PC-3 (cell line): ENCODE measurements around the gene KLK15. TPM values are rescaled to one million over a fixed set of nuclear protein-coding genes. Genes with fewer than 3 reads are reported as not detected.
"Not testable (repeated sequence)": the region's sequence is repeated elsewhere in the genome, so short reads cannot be mapped to it uniquely, and the experiment has no call there.

Experiments used
- ATAC-seq: fragments of 200-7000 bp; cut with Tn5 transposase; 2 replicates; pipeline ENCODE4 v1.9.1; 2020; ENCODE audit warnings: mild to moderate bottlenecking, moderate library complexity
- BruUV-seq: library from RNA; stranded (reverse); fragments of 400-500 nt; replicated peaks from 2 replicates; lab custom pipeline; 2021; lab: Mats Ljungman, UMichigan
- CTCF ChIA-PET: fragments of 300-600 bp; sonication (Branson Sonifier 250); formaldehyde crosslinking; loops from one replicate; lab custom pipeline; 2022; ENCODE audit warnings: antibody characterized with exemption; lab: Charles Lee
- POLR2A ChIA-PET: fragments of 300-600 bp; sonication (Branson Sonifier 250); formaldehyde crosslinking; loops from one replicate; lab custom pipeline; 2022; ENCODE audit warnings: antibody characterized with exemption; ENCODE audit not compliant: unreplicated experiment; lab: Charles Lee
- DNase-seq: peaks from one replicate; pipeline ENCODE4 v3.0.0-alpha.2; 2015
- H2AFZ ChIP-seq: fragments of 300-600 bp; sonication (generic); 2 replicates; pipeline ENCODE4 v1.6.0; 2016; ENCODE audit warnings: antibody characterized with exemption, low read length
- H3F3A ChIP-seq: fragments of 300-600 bp; sonication (generic); one replicate; pipeline ENCODE4 v1.6.0; 2017; ENCODE audit warnings: antibody characterized with exemption, low read length, control low read depth, mild to moderate bottlenecking; ENCODE audit not compliant: unreplicated experiment
- H3K27ac ChIP-seq: fragments of 300-600 bp; sonication (generic); 2 replicates; pipeline ENCODE4 v1.5.1; 2016; ENCODE audit warnings: mild to moderate bottlenecking, low read length
- H3K27me3 ChIP-seq: fragments of 300-600 bp; sonication (generic); 2 replicates; pipeline ENCODE4 v1.6.1; 2016; ENCODE audit warnings: low read length, mixed read lengths
- H3K36me3 ChIP-seq: fragments of 300-600 bp; sonication (generic); 2 replicates; pipeline ENCODE4 v1.6.1; 2016; ENCODE audit warnings: low read depth, mixed run types, low read length, mixed read lengths
- H3K4me1 ChIP-seq: fragments of 300-600 bp; sonication (generic); 2 replicates; pipeline ENCODE4 v1.5.1; 2016; ENCODE audit warnings: low read length; ENCODE audit not compliant: insufficient read depth
- H3K4me2 ChIP-seq: fragments of 300-600 bp; sonication (generic); 2 replicates; pipeline ENCODE4 v1.6.0; 2016; ENCODE audit warnings: low read length
- H3K4me3 ChIP-seq: fragments of 300-600 bp; sonication (generic); 2 replicates; pipeline ENCODE4 v1.5.1; 2016; ENCODE audit warnings: mild to moderate bottlenecking, low read length, mixed read lengths
- H3K79me2 ChIP-seq: fragments of 300-600 bp; sonication (generic); 2 replicates; pipeline ENCODE4 v1.6.1; 2017; ENCODE audit warnings: low read length, mixed read lengths
- H3K9ac ChIP-seq: fragments of 300-600 bp; sonication (generic); 2 replicates; pipeline ENCODE4 v1.6.0; 2016; ENCODE audit warnings: mild to moderate bottlenecking, low read length
- H3K9me2 ChIP-seq: fragments of 300-600 bp; sonication (generic); replicated peaks from 2 replicates; pipeline ENCODE4 v1.6.1; 2016; ENCODE audit warnings: mixed run types, low read length, mixed read lengths
- H3K9me3 ChIP-seq: fragments of 300-600 bp; sonication (generic); 2 replicates; pipeline ENCODE4 v1.6.1; 2016; ENCODE audit warnings: low read length, mixed read lengths
- H4K20me1 ChIP-seq: fragments of 300-600 bp; sonication (generic); 2 replicates; pipeline ENCODE4 v1.6.1; 2016; ENCODE audit warnings: low read length, mixed read lengths
- EZH2 ChIP-seq: fragments of 300-600 bp; sonication (generic); IDR thresholded peaks from one replicate; pipeline ENCODE4 v1.6.1; 2017; ENCODE audit warnings: antibody characterized with exemption, mild to moderate bottlenecking, low read length; ENCODE audit not compliant: unreplicated experiment
- EZH2phosphoT487 ChIP-seq: fragments of 300-600 bp; sonication (generic); IDR thresholded peaks from 2 replicates; pipeline ENCODE4 v1.6.1; 2018; ENCODE audit warnings: mild to moderate bottlenecking, antibody characterized with exemption, low read length, borderline replicate concordance
- intact Hi-C: fragments of 100-400 bp; cut with micrococcal nuclease; formaldehyde crosslinking; loops from 2 replicates; pipeline ENCODE4 v1.9.0; 2023
- total RNA-seq: library from RNA; depleted of rRNA; stranded (reverse); fragments of >200 nt; gene quantifications from 2 replicates; pipeline ENCODE4 v1.2.3, GENCODE V29; 2014
- TF ChIP-seq, protein P1 (sequence below): fragments of 300-600 bp; sonication (generic); conservative IDR thresholded peaks from 2 replicates; pipeline ENCODE4 v1.5.1; 2017; ENCODE audit warnings: antibody characterized with exemption, low read depth, mild to moderate bottlenecking, low read length

Gene KLK15
- total RNA-seq, 1 experiment from 2014 or later, result 1.3 TPM

DNA sequence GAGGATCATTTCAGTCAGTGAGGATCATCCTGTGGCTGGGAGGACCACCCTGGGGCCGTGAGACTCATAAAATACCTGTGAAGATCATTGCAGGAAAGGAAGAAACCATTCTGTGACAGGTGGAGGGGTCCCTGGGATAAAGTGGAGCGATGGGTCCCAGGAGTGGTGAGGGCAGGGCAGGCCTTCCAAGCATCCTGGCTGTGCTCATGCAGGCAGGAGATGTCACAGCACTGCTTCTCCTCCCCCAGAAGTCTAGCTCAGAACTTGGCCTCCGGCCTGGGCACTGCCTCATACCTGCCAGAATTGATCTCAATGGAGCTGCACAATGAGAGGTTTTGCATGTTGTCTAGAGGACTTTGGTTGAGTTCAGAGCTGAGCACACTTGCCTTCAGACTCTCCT is 20.9 kb downstream of the KLK15 start:
- TF ChIP-seq EZH2phosphoT487 (no peak), EZH2 (no peak)
- TF ChIP-seq, protein P1, sequence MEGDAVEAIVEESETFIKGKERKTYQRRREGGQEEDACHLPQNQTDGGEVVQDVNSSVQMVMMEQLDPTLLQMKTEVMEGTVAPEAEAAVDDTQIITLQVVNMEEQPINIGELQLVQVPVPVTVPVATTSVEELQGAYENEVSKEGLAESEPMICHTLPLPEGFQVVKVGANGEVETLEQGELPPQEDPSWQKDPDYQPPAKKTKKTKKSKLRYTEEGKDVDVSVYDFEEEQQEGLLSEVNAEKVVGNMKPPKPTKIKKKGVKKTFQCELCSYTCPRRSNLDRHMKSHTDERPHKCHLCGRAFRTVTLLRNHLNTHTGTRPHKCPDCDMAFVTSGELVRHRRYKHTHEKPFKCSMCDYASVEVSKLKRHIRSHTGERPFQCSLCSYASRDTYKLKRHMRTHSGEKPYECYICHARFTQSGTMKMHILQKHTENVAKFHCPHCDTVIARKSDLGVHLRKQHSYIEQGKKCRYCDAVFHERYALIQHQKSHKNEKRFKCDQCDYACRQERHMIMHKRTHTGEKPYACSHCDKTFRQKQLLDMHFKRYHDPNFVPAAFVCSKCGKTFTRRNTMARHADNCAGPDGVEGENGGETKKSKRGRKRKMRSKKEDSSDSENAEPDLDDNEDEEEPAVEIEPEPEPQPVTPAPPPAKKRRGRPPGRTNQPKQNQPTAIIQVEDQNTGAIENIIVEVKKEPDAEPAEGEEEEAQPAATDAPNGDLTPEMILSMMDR, result no peak
- POLR2A ChIA-PET, result no interaction called here
- intact Hi-C loops, result no loop called here

GRCh38 chr19:50811622-50812238 is 21.6 kb downstream of the KLK15 start:
- H3K4me1 ChIP-seq, H2AFZ ChIP-seq, POLR2A ChIA-PET, H3K9me3 ChIP-seq, H3K27ac ChIP-seq, BruUV-seq, H3K36me3 ChIP-seq, H3K4me2 ChIP-seq, H3K9me2 ChIP-seq, H3K79me2 ChIP-seq, H3K4me3 ChIP-seq, H3F3A ChIP-seq, H4K20me1 ChIP-seq, ATAC-seq, H3K9ac ChIP-seq, CTCF ChIA-PET, intact Hi-C loops, DNase-seq: not testable (repeated sequence)
- peaks cover 10% of the 10 kb centered on the region; the same call in 1 of the 2 replicates for H3K27me3 ChIP-seq

More for the DNA sequence above, 20.9 kb downstream of the KLK15 start:
- H3K4me1 ChIP-seq, result no peaks in the 10 kb centered on the region
- H3K9me2 ChIP-seq, result no peaks in the 10 kb centered on the region
- H3K4me2 ChIP-seq, result no peak overlapping the region
- no peak for ATAC-seq
- CTCF ChIA-PET, result no interaction called here
- H3K9ac ChIP-seq, result no peak overlapping the region
- no peak overlapping the region for H2AFZ ChIP-seq
- no peaks in the 10 kb centered on the region for H3K9me3 ChIP-seq
- no peaks in the 10 kb centered on the region for H4K20me1 ChIP-seq
- no peaks in the 10 kb centered on the region for H3K36me3 ChIP-seq
- BruUV-seq, result no TSS peak
- H3K27ac ChIP-seq, result no peak overlapping the region
- H3K4me3 ChIP-seq, result no peak overlapping the region
- no peaks in the 10 kb centered on the region for H3K79me2 ChIP-seq
- no peak for DNase-seq
- peaks cover 10% of the 10 kb centered on the region; the same call in 1 of the 2 replicates for H3K27me3 ChIP-seq
- no peaks in the 10 kb centered on the region for H3F3A ChIP-seq

- Histone ChIP-seq H3K9me2 (no peaks in the 10 kb centered on the region), H3K79me2 (peaks cover 7% of the 10 kb centered on the region), H3K4me1 (peaks cover 5% of the 10 kb centered on the region), H3K27me3 (no peaks in the 10 kb centered on the region), H3K4me3 (no peak overlapping the region), H3K9ac (no peak overlapping the region), H4K20me1 (peaks cover under 1% of the 10 kb centered on the region), H3K9me3 (no peaks in the 10 kb centered on the region), H2AFZ (no peak overlapping the region), H3K36me3 (peaks cover under 1% of the 10 kb centered on the region; the same call in 1 of the 2 replicates), H3K4me2 (no peak overlapping the region), H3K27ac (no peak overlapping the region), H3F3A (no peaks in the 10 kb centered on the region)
- intact Hi-C loops, result no loop called here
- DNase-seq (no peak), ATAC-seq (no peak)
- no TSS peak for BruUV-seq
- ChIA-PET CTCF (no interaction called here), POLR2A (no interaction called here)
- TF ChIP-seq EZH2phosphoT487 (no peak), EZH2 (no peak)
- TF ChIP-seq, protein P1, result no peak
These were observed 24.5 kb downstream of the KLK15 start for GRCh38 chr19:50808856-50809255.
